ENCODE data around the gene TUBGCP2.

TUBGCP2 gene

GRCh38 chr10:133229265-133230043 is 79.2 kb downstream of the TUBGCP2 start:
- peaks cover 5% of the 10 kb centered on the region for H3K9me3 ChIP-seq (ENCODE audit: low read length)
- H3K4me3 ChIP-seq (ENCODE audit: low read length), result no peak overlapping the region
- peaks cover 64% of the 10 kb centered on the region for H3K27me3 ChIP-seq (ENCODE audit: insufficient read depth, low read length)
- H3K4me1 ChIP-seq (ENCODE audit: insufficient read depth, low read length), result peaks cover 14% of the 10 kb centered on the region
- no peak overlapping the region for H2AFZ ChIP-seq (ENCODE audit: low read depth, low read length)
- no peaks in the 10 kb centered on the region for H3K36me3 ChIP-seq (ENCODE audit: insufficient read depth, low read length)

Measured in neuron (in vitro differentiated cells).